ENCODE results near the gene ACSS3.

Gene ACSS3

GRCh38 chr12:81070846-81071245 is 7.0 kb upstream of the ACSS3 start:
- Histone ChIP-seq H3K27me3 (replicated peaks; ENCODE audit: control insufficient read depth, insufficient read depth, low read length) (no peaks in the 10 kb centered on the region), H3K4me3 (replicated peaks; ENCODE audit: low read depth, low read length) (no peak overlapping the region), H3K36me3 (ENCODE audit: control insufficient read depth, insufficient read depth, low read length) (no peaks in the 10 kb centered on the region)
- DNase-seq (ENCODE audit: extremely low read depth, insufficient read length), result no peak
- TF ChIP-seq CTCF (IDR thresholded peaks at IDR 0.05; ENCODE audit: insufficient read depth, low read length, poor library complexity, severe bottlenecking), result no peak

GRCh38 chr12:81075539-81075938 is 2.3 kb upstream of the ACSS3 start:
- no peak for TF ChIP-seq CTCF (IDR thresholded peaks at IDR 0.05; ENCODE audit: insufficient read depth, low read length, poor library complexity, severe bottlenecking)
- DNase-seq (ENCODE audit: extremely low read depth, insufficient read length), result no peak
- H3K27me3 ChIP-seq (replicated peaks; ENCODE audit: control insufficient read depth, insufficient read depth, low read length), result no peaks in the 10 kb centered on the region
- H3K36me3 ChIP-seq (ENCODE audit: control insufficient read depth, insufficient read depth, low read length), result no peaks in the 10 kb centered on the region
- H3K4me3 ChIP-seq (replicated peaks; ENCODE audit: low read depth, low read length), result no peak overlapping the region

- Histone ChIP-seq H3K4me3 (replicated peaks; ENCODE audit: low read depth, low read length) (no peak overlapping the region), H3K36me3 (ENCODE audit: control insufficient read depth, insufficient read depth, low read length) (no peaks in the 10 kb centered on the region), H3K27me3 (replicated peaks; ENCODE audit: control insufficient read depth, insufficient read depth, low read length) (no peaks in the 10 kb centered on the region)
- no peak for DNase-seq (ENCODE audit: extremely low read depth, insufficient read length)
- no peak for TF ChIP-seq CTCF (IDR thresholded peaks at IDR 0.05; ENCODE audit: insufficient read depth, low read length, poor library complexity, severe bottlenecking)
These were observed 572 bp upstream of the ACSS3 start for GRCh38 chr12:81077329-81077685.

- TF ChIP-seq CTCF (IDR thresholded peaks at IDR 0.05; ENCODE audit: insufficient read depth, low read length, poor library complexity, severe bottlenecking), result no peak
- no peaks in the 10 kb centered on the region for H3K36me3 ChIP-seq (ENCODE audit: control insufficient read depth, insufficient read depth, low read length)
- no peak for DNase-seq (ENCODE audit: extremely low read depth, insufficient read length)
- no peak overlapping the region for H3K4me3 ChIP-seq (replicated peaks; ENCODE audit: low read depth, low read length)
- no peaks in the 10 kb centered on the region for H3K27me3 ChIP-seq (replicated peaks; ENCODE audit: control insufficient read depth, insufficient read depth, low read length)
These were observed 754 bp downstream of the ACSS3 start for GRCh38 chr12:81078469-81079196.

GRCh38 chr12:81079280-81080076 is 1.6 kb downstream of the ACSS3 start:
- Histone ChIP-seq H3K4me3 (replicated peaks; ENCODE audit: low read depth, low read length) (no peak overlapping the region), H3K36me3 (ENCODE audit: control insufficient read depth, insufficient read depth, low read length) (no peaks in the 10 kb centered on the region), H3K27me3 (replicated peaks; ENCODE audit: control insufficient read depth, insufficient read depth, low read length) (no peaks in the 10 kb centered on the region)
- TF ChIP-seq CTCF (IDR thresholded peaks at IDR 0.05; ENCODE audit: insufficient read depth, low read length, poor library complexity, severe bottlenecking), result no peak
- DNase-seq (ENCODE audit: extremely low read depth, insufficient read length), result no peak

Measured in GM06990 (cell line).